ENCODE data around the gene SMLR1.

DNA sequence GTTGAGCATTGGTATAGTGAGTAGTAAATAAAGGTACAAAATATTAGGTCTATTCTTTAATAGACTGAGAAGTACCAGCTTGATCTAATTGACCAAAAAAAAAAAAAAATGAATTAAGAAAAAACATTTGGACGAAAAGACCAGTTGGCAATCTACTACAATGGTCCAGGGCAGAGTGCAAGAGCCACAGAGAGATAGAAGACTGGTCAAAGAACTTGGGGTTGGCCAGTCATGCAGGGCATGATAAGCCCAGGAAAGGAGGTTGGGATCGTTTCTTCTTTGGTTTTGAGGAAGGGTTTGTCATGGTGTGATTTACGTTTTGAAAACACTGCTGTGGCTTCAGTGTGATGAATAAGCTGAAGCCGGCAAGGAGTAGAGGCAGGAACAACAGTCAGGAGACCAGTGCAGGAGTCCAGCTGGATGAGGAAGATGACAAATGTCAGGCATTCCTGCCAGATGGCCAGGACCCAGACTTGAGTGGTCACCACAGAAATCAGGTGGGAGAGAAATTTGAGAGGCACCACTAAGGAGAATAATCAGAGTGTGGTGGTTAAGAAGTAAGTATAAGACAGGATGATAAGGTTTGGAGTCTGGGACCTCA, 14.0 kb downstream of the SMLR1 start:
- TF ChIP-seq, protein P1, sequence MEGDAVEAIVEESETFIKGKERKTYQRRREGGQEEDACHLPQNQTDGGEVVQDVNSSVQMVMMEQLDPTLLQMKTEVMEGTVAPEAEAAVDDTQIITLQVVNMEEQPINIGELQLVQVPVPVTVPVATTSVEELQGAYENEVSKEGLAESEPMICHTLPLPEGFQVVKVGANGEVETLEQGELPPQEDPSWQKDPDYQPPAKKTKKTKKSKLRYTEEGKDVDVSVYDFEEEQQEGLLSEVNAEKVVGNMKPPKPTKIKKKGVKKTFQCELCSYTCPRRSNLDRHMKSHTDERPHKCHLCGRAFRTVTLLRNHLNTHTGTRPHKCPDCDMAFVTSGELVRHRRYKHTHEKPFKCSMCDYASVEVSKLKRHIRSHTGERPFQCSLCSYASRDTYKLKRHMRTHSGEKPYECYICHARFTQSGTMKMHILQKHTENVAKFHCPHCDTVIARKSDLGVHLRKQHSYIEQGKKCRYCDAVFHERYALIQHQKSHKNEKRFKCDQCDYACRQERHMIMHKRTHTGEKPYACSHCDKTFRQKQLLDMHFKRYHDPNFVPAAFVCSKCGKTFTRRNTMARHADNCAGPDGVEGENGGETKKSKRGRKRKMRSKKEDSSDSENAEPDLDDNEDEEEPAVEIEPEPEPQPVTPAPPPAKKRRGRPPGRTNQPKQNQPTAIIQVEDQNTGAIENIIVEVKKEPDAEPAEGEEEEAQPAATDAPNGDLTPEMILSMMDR (conservative IDR thresholded peaks at IDR 0.05; ENCODE audit: low read length) = no peak
- no peak for TF ChIP-seq EZH2phosphoT487 (IDR thresholded peaks at IDR 0.05; ENCODE audit: borderline replicate concordance)
